SK-N-SH (cell line): ENCODE measurements around the gene KRCC1. TPM values are rescaled to one million over a fixed set of nuclear protein-coding genes. Genes with fewer than 3 reads are reported as not detected.

Experiments used
- CTCF ChIA-PET: fragments of 300-600, 350-600 bp; formaldehyde crosslinking; extraction: SDS; loops from one replicate; lab custom pipeline; 2021; lab: Yijun Ruan, JAX
- POLR2A ChIA-PET: fragments of 350-600 bp; sonication (Branson Sonifier 250); formaldehyde crosslinking; extraction: SDS; loops from one replicate; lab custom pipeline; 2020; ENCODE audit warnings: antibody characterized with exemption, inconsistent platforms; lab: Yijun Ruan, JAX
- DNase-seq: peaks from one replicate; pipeline ENCODE4 v3.0.0; 2012
- H2AFZ ChIP-seq: fragments of 200-600 bp; sonication (generic); 2 replicates; pipeline ENCODE4 v1.8.1; 2016; ENCODE audit warnings: antibody characterized with exemption, mild to moderate bottlenecking, low read depth
- H3F3A ChIP-seq: fragments of 200-600 bp; sonication (generic); replicated peaks from 2 replicates; pipeline ENCODE3; 2016; ENCODE audit warnings: antibody characterized with exemption, mild to moderate bottlenecking; ENCODE audit not compliant: insufficient read depth
- H3K27ac ChIP-seq, 2 experiments: fragments of 200-500 bp in 1 of 2; fragments of 200-600 bp in 1 of 2; sonication (Bioruptor generic) in 1 of 2; sonication (generic), shearing (Covaris generic) in 1 of 2; 2 replicates each; pipeline versions ENCODE4 v1.5.1 to v1.6.1; 2014 to 2016; ENCODE audit warnings: low read depth in 2 of 2, inconsistent platforms in 1 of 2, low read length in 1 of 2, mild to moderate bottlenecking in 1 of 2, mixed read lengths in 1 of 2
- H3K27me3 ChIP-seq: fragments of 200-600 bp; sonication (generic), shearing (Covaris generic); 2 replicates; pipeline ENCODE4 v1.6.1; 2016; ENCODE audit warnings: mixed run types; ENCODE audit not compliant: insufficient read depth
- H3K36me3 ChIP-seq, 2 experiments: fragments of 200-500 bp in 1 of 2; fragments of 200-600 bp in 1 of 2; sonication (Bioruptor generic) in 1 of 2; sonication (generic) in 1 of 2; replicated peaks in 1 of 2; 2 replicates each; pipeline versions ENCODE3 to v1.5.1; 2014 to 2016; ENCODE audit warnings: low read length in 1 of 2, mild to moderate bottlenecking in 1 of 2; ENCODE audit not compliant: insufficient read depth in 2 of 2, control insufficient read depth in 1 of 2
- H3K4me1 ChIP-seq, 2 experiments: fragments of 200-500 bp in 1 of 2; fragments of 200-600 bp in 1 of 2; sonication (Bioruptor generic) in 1 of 2; sonication (generic), shearing (Covaris generic) in 1 of 2; 2 replicates each; pipeline versions ENCODE4 v1.5.1 to v1.6.1; 2014 to 2016; ENCODE audit warnings: low read depth in 1 of 2, low read length in 1 of 2, mixed run types in 1 of 2; ENCODE audit not compliant: insufficient read depth in 2 of 2, control insufficient read depth in 1 of 2
- H3K4me2 ChIP-seq: fragments of 200-600 bp; sonication (generic), shearing (Covaris generic); 2 replicates; pipeline ENCODE4 v1.6.1; 2017; ENCODE audit warnings: mixed run types
- H3K4me3 ChIP-seq, 2 experiments: fragments of 200-500 bp in 1 of 2; fragments of 200-600 bp in 1 of 2; sonication (Bioruptor generic) in 1 of 2; sonication (generic), shearing (Covaris generic) in 1 of 2; 2 replicates each; pipeline versions ENCODE4 v1.5.1 to v1.8.1; 2014 to 2016; ENCODE audit warnings: low read depth in 2 of 2, inconsistent platforms in 1 of 2, low read length in 1 of 2, mild to moderate bottlenecking in 1 of 2, mixed read lengths in 1 of 2, moderate library complexity in 1 of 2
- H3K79me2 ChIP-seq: fragments of 200-600 bp; sonication (generic); 2 replicates; pipeline ENCODE4 v1.8.1; 2017; ENCODE audit warnings: mild to moderate bottlenecking; ENCODE audit not compliant: insufficient read depth
- H3K9ac ChIP-seq: fragments of 200-600 bp; sonication (generic); 2 replicates; pipeline ENCODE4 v1.6.1; 2017; ENCODE audit warnings: mixed run types
- H3K9me2 ChIP-seq: fragments of 200-600 bp; sonication (generic); 2 replicates; pipeline ENCODE4 v1.6.1; 2017; ENCODE audit warnings: mixed run types
- H3K9me3 ChIP-seq: fragments of 200-600 bp; sonication (generic); 2 replicates; pipeline ENCODE4 v1.6.1; 2017; ENCODE audit warnings: mixed run types, mild to moderate bottlenecking, moderate library complexity
- H4K20me1 ChIP-seq: fragments of 200-600 bp; sonication (generic); 2 replicates; pipeline ENCODE4 v1.6.1; 2017; ENCODE audit warnings: mild to moderate bottlenecking, mixed run types; ENCODE audit not compliant: insufficient read depth
- CHD2 ChIP-seq: fragments of 150-350 bp; IDR thresholded peaks from 2 replicates; pipeline ENCODE4 v1.6.1; 2018; ENCODE audit warnings: low read length; ENCODE audit not compliant: partially characterized antibody
- ELF1 ChIP-seq: IDR thresholded peaks from 2 replicates; pipeline ENCODE4 v1.4.0; 2012
- EP300 ChIP-seq, 2 experiments: IDR thresholded peaks; 2 replicates each; pipeline versions ENCODE4 v1.4.0 to v1.6.1; 2012; ENCODE audit warnings: borderline replicate concordance in 1 of 2, low read depth in 1 of 2, low read length in 1 of 2
- EZH2phosphoT487 ChIP-seq: fragments of 200-600 bp; sonication (generic); IDR thresholded peaks from 2 replicates; pipeline ENCODE4 v1.6.1; 2017; ENCODE audit warnings: low read depth, mixed run types, mild to moderate bottlenecking, antibody characterized with exemption, moderate library complexity, borderline replicate concordance
- FOXM1 ChIP-seq: IDR thresholded peaks from 2 replicates; pipeline ENCODE4 v1.4.0; 2012; ENCODE audit warnings: low read depth, mild to moderate bottlenecking
- GATA2 ChIP-seq: sonication (generic); formaldehyde crosslinking; IDR thresholded peaks from 2 replicates; pipeline ENCODE4 v1.5.0; 2020; ENCODE audit warnings: mild to moderate bottlenecking, missing genetic modification reagents
- IRF3 ChIP-seq: fragments of 150-350 bp; IDR thresholded peaks from 2 replicates; pipeline ENCODE4 v1.6.1; 2016; ENCODE audit warnings: mild to moderate bottlenecking, low read depth, low read length
- MAX ChIP-seq: IDR thresholded peaks from 2 replicates; pipeline ENCODE4 v1.4.0; 2012; ENCODE audit warnings: low read depth
- MXI1 ChIP-seq: IDR thresholded peaks from 2 replicates; pipeline ENCODE4 v1.6.1; 2012; ENCODE audit warnings: mild to moderate bottlenecking, low read depth, low read length, improper control_type of control experiment
- POLR2AphosphoS5 ChIP-seq: IDR thresholded peaks from 2 replicates; pipeline ENCODE4 v1.6.1; 2012; ENCODE audit warnings: low read depth, low read length
- RAD21 ChIP-seq: IDR thresholded peaks from 2 replicates; pipeline ENCODE4 v1.6.1; 2012; ENCODE audit warnings: mild to moderate bottlenecking, low read length
- RCOR1 ChIP-seq: fragments of 150-350 bp; IDR thresholded peaks from 2 replicates; pipeline ENCODE4 v1.6.1; 2017; ENCODE audit warnings: antibody characterized with exemption, low read length
- RXRA ChIP-seq: IDR thresholded peaks from 2 replicates; pipeline ENCODE4 v1.4.0; 2012; ENCODE audit warnings: low read depth, mild to moderate bottlenecking, borderline replicate concordance
- SIN3A ChIP-seq: IDR thresholded peaks from 2 replicates; pipeline ENCODE4 v1.6.1; 2012; ENCODE audit warnings: low read depth, mild to moderate bottlenecking, low read length, moderate library complexity, borderline replicate concordance
- USF1 ChIP-seq: IDR thresholded peaks from 2 replicates; pipeline ENCODE4 v1.4.0; 2012; ENCODE audit warnings: low read depth, borderline replicate concordance
- YY1 ChIP-seq: IDR thresholded peaks from 2 replicates; pipeline ENCODE4 v1.4.0; 2012; ENCODE audit warnings: low read depth, mild to moderate bottlenecking
- ZBTB33 ChIP-seq: IDR thresholded peaks from 2 replicates; pipeline ENCODE4 v1.4.0; 2012; ENCODE audit warnings: low read depth, borderline replicate concordance
- WGBS: methylation state at CpG from one replicate; pipeline ENCODE4 v1.1.6; 2017; ENCODE audit warnings: low lambda C conversion rate; 5-methylcytosine and 5-hydroxymethylcytosine counted together
- polyA plus RNA-seq, 3 experiments: library from polyadenylated mRNA; depleted of rRNA; stranded (reverse); fragments of >200 nt; gene quantifications; 2 replicates each; pipeline ENCODE4 v1.2.3, GENCODE V29; 2012

KRCC1 gene
- polyA plus RNA-seq, 1 of the 3 experiments (the other 2 are of a cell fraction), result 10.7 TPM

- H3K9ac ChIP-seq, result no peak overlapping the region
- H2AFZ ChIP-seq, result no peak overlapping the region
- POLR2A ChIA-PET, result no interaction called here
- TF ChIP-seq GATA2 (CRISPR knock-in tag), result no peak
- H3K36me3 ChIP-seq, result peaks cover 40 to 51% of the 10 kb centered on the region in 2 experiments
- H4K20me1 ChIP-seq, result no peaks in the 10 kb centered on the region; the same call in 1 of the 2 replicates
- H3K4me2 ChIP-seq, result no peak overlapping the region
- H3K4me1 ChIP-seq, result peaks cover 0 to 17% of the 10 kb centered on the region in 2 experiments; a peak in 1 of 4 replicates
- H3K9me3 ChIP-seq, result no peaks in the 10 kb centered on the region
- no peaks in the 10 kb centered on the region for H3K9me2 ChIP-seq
- WGBS, result 85% methylated on average over 2 of the region's 2 CpGs
- CTCF ChIA-PET, result interaction anchor here (1.1 kb wide), 1 partner anchor 24 kb away, joined by 5 read pairs; no protein-coding TSS in a partner anchor
- no peaks in the 10 kb centered on the region for H3K27me3 ChIP-seq
- peaks cover 31% of the 10 kb centered on the region for H3F3A ChIP-seq
- no peak overlapping the region for H3K4me3 ChIP-seq
- no peak overlapping the region for H3K27ac ChIP-seq
- no peak for DNase-seq
- peaks cover 53% of the 10 kb centered on the region for H3K79me2 ChIP-seq
These were observed 19.4 kb downstream of the KRCC1 start for GRCh38 chr2:88036182-88036581.

- ChIA-PET POLR2A (no interaction called here), CTCF (interaction anchor here (0.9 to 1.9 kb wide), 2 partner anchors 28 to 31 kb away, joined by 3 to 4 read pairs; no protein-coding TSS in a partner anchor)
- TF ChIP-seq SIN3A (no peak), IRF3 (no peak), CHD2 (no peak), USF1 (no peak), ELF1 (no peak), MAX (no peak), EZH2phosphoT487 (no peak), YY1 (no peak), ZBTB33 (no peak), MXI1 (no peak), POLR2AphosphoS5 (no peak), RXRA (no peak), EP300 (IDR thresholded peaks at IDR 0.05; ENCODE audit: borderline replicate concordance in 1 of 2, low read depth in 1 of 2, low read length in 1 of 2) (no peak), RAD21 (no peak), RCOR1 (no peak), FOXM1 (no peak)
- Histone ChIP-seq H3K4me3 (no peak overlapping the region), H3K9ac (no peak overlapping the region), H3K27me3 (no peaks in the 10 kb centered on the region), H3K4me1 (no peaks in the 10 kb centered on the region), H4K20me1 (no peaks in the 10 kb centered on the region; the same call in 1 of the 2 replicates), H3K9me3 (no peaks in the 10 kb centered on the region), H3K27ac (no peak overlapping the region), H3K36me3 (peaks cover 66 to 86% of the 10 kb centered on the region in 2 experiments), H3K79me2 (peaks cover 33% of the 10 kb centered on the region), H2AFZ (no peak overlapping the region), H3K4me2 (no peak overlapping the region), H3K9me2 (no peaks in the 10 kb centered on the region), H3F3A (peaks cover 11% of the 10 kb centered on the region)
- 94% methylated on average over 7 of the region's 7 CpGs for WGBS
- no peak for DNase-seq
These were observed 23.4 kb downstream of the KRCC1 start for GRCh38 chr2:88032070-88032702.
